Stimulated activated CD8-positive, alpha-beta memory T cell treated with anti-CD3 and anti-CD28 coated beads, Interleukin-15, amount 100 ng/mL, for 48 hours (primary cell): ENCODE measurements around the gene FKBP2.

Source experiments
- DNase-seq, 2 donors: peaks; one replicate each; pipeline ENCODE4 v3.0.0-alpha.2; 2020; ENCODE audit warnings: low read depth in 2 of 2

FKBP2 gene

DNA sequence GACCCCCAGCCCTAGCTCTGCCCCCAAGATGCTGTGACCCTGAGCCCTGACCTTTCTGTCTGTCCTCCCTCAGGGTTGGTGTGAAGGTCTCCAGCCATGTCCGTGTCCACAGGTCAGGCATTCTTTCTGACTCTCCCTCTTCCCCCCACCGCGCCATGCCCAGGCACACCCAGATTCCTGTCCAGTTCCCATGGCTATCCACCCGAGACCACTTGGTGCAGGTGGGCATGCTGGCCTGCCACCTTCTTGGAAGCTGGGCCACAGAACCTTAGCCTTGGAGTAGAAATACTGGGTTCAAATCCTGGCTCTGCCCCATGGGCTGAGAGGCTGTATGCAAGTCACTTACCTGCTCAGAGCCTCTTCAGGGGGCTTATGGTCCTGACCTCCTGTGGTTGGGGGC lies 8.1 kb downstream of the FKBP2 start:
- no peak for DNase-seq

DNA sequence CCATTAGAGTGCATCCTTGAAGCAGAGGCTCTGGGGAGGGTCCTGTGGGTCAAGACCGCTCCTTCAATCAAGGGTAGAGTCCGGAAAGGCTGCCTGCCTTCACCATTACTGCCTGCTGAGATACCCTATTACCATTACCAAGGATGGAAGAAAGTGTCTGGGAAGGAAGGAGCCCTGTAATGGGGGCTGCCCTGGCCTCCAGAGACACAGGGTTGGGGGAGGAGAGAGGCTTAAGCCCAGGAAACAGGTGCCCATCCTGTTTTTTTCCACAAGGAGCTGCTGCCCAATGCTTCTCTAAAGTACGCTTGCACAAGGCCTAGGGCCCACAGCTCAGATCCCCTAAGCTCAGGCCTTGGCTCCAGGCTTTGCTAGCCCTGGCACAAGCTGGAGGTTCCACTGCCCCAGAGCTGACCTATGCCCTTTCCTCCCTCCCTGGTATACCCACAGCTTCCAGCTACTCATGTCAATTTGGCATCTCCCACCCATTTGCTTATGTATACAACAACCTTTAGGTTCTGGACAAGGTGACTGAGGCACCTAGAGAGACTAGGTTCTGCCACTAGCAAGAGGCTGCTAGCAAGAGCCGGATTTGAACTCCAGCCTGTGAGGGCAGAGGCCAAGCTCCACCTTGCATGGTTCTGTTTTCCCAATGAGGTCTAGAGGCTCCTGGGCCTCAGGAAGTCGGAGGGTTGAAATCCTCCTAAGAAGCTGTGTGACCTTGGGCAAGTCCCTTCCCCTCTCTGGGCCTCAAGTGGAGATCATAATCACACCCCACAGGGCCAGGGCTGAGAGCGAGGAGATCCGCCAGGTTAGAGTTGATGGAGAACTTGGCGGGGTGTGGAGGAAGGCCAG lies 8.9 kb downstream of the FKBP2 start:
- no peak for DNase-seq

GRCh38 chr11:64250415-64251015 lies 9.6 kb downstream of the FKBP2 start:
- DNase-seq: no peak

- peak in 1 of 2 donors; percentile 39 for DNase-seq
These were observed 10.3 kb downstream of the FKBP2 start, which contains the start of gene PLCB3 for GRCh38 chr11:64251016-64251752. TSS of gene PLCB3 (plus strand) at chr11:64251530. CDS start at chr11:64251650, 120 bp downstream.

DNA sequence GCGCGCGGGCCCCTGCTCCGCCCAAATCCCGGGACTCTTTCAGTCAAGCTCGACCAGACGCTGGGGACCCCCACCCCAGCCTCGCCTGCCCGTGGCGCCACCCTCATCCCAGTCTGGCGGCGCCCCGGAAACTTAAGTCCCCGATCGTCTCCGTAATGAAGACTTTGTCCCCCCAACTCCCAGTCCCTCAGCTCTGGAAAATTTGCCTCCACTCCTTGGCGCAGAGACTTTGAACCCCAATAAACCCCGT lies 10.8 kb downstream of the FKBP2 start:
- DNase-seq: no peak

GRCh38 chr11:64252003-64252872 lies 11.3 kb downstream of the FKBP2 start:
- no peak for DNase-seq

GRCh38 chr11:64253043-64253442 lies 12.1 kb downstream of the FKBP2 start:
- DNase-seq: no peak

GRCh38 chr11:64253481-64253880 lies 12.6 kb downstream of the FKBP2 start:
- no peak for DNase-seq

DNA sequence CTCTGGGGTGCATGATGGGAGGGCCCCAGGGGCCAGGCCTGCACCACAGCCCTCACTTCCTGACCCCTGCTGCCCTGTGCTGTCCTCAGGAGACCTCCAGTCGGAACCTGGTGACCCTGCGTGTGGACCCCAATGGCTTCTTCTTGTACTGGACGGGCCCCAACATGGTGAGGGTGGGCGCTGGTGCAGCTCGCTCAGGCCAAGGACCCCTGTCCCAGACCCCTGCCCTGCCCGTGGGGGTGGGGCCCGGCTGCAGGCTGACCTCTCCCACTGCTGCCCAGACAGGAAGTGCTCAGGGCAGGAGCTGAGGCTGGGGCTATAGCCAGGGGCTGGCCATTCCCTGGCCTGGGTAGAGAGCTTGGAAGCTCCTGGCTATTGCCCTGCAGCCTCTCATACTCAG lies 13.4 kb downstream of the FKBP2 start:
- no peak for DNase-seq

DNA sequence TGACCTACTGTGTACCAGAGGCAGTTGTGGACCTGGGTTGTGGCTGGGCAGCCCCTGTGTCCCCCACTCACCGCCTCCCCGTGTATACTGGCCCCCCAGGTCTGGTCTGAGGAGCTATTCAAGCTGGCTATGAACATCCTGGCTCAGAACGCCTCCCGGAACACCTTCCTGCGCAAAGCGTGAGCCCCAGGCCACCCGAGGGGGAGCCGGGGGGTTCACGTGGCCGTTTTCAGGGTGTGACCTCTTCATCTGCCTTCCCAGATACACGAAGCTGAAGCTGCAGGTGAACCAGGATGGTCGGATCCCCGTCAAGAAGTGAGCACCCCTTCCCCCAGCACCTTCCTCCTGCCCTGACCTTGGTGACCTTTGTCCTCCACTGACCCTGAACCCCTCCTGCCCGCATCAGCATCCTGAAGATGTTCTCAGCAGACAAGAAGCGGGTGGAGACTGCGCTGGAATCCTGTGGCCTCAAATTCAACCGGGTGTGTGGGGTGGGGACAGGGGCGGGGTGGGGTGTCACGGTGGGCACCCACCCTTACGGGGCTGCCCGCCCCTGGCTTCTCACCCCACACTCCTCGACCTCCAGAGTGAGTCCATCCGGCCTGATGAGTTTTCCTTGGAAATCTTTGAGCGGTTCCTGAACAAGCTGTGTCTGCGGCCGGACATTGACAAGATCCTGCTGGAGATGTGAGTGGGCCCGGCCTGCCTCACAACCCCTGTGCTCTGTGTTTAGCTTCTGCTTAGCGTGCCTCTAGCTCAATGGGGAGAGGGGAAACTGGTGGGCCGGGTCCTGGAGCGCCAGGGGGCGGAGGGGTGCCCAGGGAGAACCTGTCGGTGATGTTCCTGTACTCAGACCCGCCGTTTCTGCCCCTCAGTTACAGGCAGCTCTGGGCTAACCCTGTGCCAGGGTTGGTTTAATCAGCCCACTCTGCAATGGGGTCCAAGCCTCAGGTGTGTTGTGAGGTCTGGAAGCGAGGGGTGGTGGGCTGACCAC lies 14.5 kb downstream of the FKBP2 start:
- DNase-seq: no peak

GRCh38 chr11:64256300-64256699 lies 15.4 kb downstream of the FKBP2 start:
- DNase-seq: no peak

DNA sequence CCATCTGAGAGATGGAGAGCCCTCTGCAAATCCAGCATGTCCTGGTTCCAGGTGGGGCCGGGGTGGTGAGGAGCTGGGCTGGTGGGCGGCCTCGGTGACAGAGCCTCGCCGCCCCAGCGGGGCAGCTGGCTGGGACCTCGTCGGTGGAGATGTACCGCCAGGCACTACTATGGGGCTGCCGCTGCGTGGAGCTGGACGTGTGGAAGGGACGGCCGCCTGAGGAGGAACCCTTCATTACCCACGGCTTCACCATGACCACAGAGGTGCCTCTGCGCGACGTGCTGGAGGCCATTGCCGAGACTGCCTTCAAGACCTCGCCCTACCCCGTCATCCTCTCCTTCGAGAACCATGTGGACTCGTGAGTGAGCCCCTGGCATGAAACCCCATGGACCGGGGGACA lies 17.5 kb downstream of the FKBP2 start:
- no peak for DNase-seq

DNA sequence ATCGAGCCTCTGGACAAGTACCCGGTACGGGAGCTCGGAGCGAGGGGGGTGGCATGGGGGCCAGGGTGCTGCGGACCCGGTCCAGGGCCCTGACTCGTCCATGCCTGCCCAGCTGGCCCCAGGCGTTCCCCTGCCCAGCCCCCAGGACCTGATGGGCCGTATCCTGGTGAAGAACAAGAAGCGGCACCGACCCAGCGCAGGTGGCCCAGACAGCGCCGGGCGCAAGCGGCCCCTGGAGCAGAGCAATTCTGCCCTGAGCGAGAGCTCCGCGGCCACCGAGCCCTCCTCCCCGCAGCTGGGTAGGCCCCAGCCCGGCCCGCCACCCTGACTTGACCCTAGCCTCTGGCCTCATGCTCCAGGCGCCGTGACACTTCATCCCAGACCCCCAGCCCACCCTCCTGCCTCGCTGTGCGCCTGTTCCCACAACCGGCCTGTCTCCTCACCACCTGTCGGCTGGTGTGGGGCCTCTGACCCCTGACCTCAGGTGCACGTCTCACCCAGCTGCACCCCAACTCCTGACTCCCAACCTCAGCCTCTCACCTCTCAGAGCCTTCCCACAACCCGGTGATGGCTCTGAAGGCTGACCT lies 18.1 kb downstream of the FKBP2 start:
- DNase-seq: no peak

- no peak for DNase-seq
These were observed 18.7 kb downstream of the FKBP2 start for GRCh38 chr11:64259533-64260067.

GRCh38 chr11:64260147-64260708 lies 19.3 kb downstream of the FKBP2 start:
- DNase-seq: no peak

DNA sequence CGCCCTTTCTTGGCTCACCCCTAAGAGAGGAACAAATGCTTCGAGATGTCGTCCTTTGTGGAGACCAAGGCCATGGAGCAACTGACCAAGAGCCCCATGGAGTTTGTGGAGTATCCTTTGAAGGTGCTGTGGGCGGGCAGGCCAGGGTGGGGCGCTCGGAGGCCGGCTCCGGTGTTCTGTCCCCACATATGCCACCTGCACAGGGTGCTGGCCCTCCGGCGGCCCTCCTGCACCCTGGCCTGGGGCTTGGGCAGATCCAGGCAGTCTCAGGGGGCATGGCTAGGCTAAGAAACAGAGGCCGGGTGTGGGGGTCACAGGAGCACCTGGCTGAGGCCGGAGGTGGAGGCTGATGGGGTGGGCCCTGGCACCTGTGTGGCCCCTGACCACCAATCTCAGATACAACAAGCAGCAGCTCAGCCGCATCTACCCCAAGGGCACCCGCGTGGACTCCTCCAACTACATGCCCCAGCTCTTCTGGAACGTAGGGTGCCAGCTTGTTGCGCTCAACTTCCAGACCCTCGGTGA lies 20.7 kb downstream of the FKBP2 start:
- DNase-seq: no peak

DNA sequence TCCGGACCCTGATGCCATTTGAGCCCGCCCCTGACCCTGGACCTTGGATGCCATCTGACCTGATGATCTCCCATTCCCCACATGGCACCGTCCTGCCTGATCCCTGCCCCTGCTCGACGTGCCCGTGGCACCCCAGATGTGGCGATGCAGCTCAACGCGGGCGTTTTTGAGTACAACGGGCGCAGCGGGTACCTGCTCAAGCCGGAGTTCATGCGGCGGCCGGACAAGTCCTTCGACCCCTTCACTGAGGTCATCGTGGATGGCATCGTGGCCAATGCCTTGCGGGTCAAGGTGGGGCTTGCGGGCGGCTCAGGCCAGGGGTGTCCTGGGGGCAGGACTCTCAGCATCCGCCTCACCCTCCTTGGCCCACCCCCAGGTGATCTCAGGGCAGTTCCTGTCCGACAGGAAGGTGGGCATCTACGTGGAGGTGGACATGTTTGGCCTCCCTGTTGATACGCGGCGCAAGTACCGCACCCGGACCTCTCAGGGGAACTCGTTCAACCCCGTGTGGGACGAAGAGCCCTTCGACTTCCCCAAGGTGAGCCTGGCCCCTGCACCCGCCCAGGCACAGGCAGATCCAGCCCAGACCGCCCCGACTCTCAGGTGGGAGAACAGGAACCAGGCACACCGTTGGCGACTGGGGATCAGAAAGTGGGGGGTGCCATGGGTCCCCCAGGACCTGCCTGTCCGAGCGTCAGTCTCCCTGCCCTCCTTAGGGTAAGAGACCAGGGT lies 21.5 kb downstream of the FKBP2 start:
- no peak for DNase-seq

DNA sequence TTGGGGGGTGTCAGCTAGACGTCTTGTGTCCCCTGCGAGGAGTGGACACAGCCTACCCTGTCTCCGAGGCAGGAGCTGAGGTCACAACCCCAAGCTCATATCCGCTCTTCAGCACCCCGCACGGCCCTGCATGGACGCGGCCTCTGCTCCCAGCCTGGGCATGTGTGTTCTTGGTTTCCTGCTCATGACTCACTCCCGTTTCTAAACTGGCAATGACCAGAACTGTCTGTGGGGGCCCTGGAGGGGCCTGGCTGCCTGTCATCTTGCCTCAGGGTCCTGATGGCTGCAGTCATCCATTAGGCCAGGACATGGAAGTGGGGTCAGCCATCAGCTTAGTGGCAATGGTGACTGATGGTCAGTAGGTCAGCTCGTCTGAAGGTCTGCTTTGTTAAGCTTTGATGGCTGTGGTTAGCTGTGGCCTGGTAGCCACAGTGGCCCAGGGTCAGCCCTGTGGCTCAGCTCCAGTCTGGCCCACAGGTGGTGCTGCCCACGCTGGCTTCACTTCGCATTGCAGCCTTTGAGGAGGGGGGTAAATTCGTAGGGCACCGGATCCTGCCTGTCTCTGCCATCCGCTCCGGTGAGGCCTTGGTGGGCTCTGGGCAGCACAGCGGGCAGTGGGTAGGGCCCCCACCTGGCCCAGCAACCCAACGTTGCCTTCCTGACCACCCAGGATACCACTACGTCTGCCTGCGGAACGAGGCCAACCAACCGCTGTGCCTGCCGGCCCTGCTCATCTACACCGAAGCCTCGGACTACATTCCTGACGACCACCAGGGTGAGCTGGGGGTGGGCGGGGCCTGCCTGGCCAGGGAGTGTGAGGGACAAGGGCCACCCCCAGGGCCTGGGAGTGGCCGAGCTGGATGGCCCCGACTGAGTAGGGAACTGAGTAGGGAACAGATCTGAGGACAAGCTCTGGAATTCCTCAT lies 22.4 kb downstream of the FKBP2 start:
- DNase-seq: no peak
